Adipose tissue (tissue), 3 donors: ENCODE data around the gene GHRHR. TPM values are rescaled to one million over a fixed set of nuclear protein-coding genes. Genes with fewer than 3 reads are reported as not detected.

Experiments used
- H3K27ac ChIP-seq: one replicate; pipeline ENCODE4 v1.5.1; 2013; ENCODE audit warnings: low read depth, low read length
- WGBS, 3 donors: extraction: QIAGEN DNeasy Blood & Tissue Kit; methylation state at CpG; one replicate each; pipeline ENCODE4 v1.1.7; 2013; 5-methylcytosine and 5-hydroxymethylcytosine counted together
- polyA plus RNA-seq, 3 donors: library from polyadenylated mRNA; stranded (reverse); fragments of 200-250 nt; gene quantifications; one replicate each; pipeline ENCODE4 v1.2.3, GENCODE V29; 2013
- donor health status: healthy with polysubstance abuse.
- donor health status: Bipolar disorder and iron deficiency.
- donor health status: healthy.

GHRHR gene
- polyA plus RNA-seq, 3 donors, result 0.12 TPM; not detected in 2

DNA sequence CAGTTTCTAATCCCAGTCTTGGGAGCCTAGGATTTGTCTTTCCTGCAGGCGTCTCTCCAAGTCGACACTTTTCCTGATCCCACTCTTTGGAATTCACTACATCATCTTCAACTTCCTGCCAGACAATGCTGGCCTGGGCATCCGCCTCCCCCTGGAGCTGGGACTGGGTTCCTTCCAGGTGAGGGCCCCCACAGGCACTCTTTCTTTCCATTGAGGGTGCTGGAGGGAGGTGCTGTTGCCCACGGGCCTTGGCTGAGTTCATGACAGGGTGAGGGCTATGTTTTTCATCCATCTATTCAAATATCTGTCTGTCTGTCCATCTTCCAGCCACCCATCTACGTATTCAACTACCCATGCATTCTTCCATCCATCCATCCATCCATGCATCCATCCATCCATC, 12.6 kb downstream of the GHRHR start:
- WGBS, 3 donors, result 68 to 81% (median 78%) methylated on average over 5 of the region's 5 CpGs
- no peak overlapping the region for H3K27ac ChIP-seq

DNA sequence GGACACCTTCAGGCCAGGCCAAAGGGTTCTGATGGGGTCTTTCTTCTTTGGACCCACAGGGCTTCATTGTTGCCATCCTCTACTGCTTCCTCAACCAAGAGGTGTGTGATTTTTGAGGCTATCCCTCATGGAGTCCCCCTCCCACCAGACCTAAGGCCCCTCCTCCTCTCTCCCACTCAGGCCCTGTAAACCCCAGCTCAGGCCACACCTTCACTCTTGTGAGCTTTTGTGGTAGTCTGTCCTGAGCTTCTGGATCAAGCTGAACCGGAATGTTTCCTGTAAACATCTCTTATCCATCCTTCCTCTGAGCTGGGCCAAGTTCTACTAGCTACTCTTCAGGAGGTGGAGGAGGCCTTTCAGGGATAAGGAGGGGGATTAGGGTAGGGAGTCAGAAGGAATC, 13.5 kb downstream of the GHRHR start:
- H3K27ac ChIP-seq, result no peak overlapping the region
- 41 to 81% (median 66%) methylated on average over 1 of the region's 1 CpG for WGBS, 3 donors

DNA sequence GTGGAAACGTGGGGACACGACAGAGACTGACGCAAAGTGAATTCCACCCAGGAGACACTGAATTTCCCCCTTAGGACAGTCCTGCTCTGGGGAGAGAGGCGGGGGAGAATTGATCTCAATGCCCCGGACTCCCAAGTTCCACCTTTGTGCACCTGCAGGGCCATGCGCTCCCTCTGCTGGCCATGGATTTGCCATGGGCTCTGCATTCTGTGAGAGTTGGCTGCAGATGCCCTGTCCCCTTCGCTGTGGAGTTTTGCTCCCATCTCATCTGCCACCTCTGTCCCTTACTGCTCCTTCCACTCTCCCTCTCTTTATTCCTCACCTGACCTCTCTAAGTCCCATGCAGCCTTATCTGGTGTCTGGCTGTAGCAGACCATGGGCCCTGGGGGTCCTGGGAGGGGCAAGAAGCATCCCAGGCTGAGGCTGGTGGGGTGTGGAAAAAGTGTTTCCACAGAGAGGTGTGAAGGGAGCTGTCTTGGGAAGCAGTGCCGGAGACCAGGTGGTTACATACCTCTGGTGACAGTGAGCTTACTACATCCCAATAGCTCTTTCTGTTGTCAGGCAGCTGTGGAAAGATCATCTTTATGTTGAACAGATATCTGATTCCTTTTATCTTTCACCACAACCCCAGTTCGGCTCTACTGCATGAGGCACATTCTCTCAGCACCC, 14.3 kb downstream of the GHRHR start:
- 30 to 63% (median 54%) methylated on average over 9 of the region's 9 CpGs for WGBS, 3 donors
- no peak overlapping the region for H3K27ac ChIP-seq

DNA sequence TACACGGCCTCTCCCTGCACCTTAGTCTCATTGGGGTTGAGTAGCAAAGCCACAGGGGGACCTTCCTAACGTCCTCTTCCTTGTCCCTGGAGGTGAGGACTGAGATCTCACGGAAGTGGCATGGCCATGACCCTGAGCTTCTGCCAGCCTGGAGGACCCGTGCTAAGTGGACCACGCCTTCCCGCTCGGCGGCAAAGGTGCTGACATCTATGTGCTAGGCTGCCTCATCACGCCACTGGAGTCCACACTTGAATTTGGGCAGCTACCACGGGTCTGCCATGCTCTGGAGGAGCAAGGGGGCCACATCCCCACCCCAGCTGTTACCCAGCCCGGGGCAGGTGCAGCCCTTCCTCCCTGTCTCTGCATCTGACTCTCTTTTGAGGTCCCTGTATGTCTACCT, 15.3 kb downstream of the GHRHR start:
- 62 to 79% (median 78%) methylated on average over 11 of the region's 11 CpGs for WGBS, 3 donors
- H3K27ac ChIP-seq, result no peak overlapping the region

DNA sequence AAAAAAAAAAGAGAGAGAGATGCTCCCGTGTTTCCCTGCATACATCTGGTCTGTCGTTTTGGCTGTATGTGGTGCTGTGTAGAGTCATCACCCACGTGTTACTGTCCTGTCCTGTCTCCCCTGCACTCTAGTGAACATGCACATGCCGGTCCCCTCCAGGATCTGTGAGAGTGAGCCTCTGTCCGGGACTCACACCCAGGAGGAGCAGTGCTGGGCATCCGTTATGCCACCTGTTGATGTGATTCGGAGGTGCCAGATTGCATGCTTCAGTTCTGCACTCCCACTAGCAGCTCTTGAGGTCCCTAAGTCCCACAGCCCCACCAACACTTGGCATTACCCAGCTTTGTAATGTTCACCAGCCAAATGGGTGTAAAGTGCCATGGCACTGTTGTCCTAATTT, 16.4 kb downstream of the GHRHR start:
- H3K27ac ChIP-seq, result no peak overlapping the region
- 59 to 76% (median 73%) methylated on average over 7 of the region's 7 CpGs for WGBS, 3 donors

DNA sequence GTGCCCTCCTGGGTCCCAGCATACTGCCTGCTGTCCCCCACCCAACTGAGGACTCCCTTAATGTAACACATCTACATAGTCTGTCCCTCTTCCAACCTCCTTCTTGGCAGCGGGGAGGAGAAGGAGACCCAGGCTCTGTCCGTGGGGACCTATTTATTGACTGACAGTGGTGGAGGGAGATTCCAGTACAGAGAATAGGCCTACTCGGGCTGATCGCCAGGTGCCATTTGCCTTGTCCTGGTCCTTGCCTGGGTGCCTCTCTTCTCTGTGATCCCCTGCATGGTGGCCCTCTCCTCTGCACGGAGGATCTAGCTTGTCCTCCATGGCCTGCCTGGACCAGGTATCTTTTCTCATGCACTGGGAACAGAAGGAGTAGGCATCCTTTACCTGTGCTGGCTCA, 17.0 kb downstream of the GHRHR start:
- no peak overlapping the region for H3K27ac ChIP-seq
- 74 to 88% (median 77%) methylated on average over 5 of the region's 5 CpGs for WGBS, 3 donors

DNA sequence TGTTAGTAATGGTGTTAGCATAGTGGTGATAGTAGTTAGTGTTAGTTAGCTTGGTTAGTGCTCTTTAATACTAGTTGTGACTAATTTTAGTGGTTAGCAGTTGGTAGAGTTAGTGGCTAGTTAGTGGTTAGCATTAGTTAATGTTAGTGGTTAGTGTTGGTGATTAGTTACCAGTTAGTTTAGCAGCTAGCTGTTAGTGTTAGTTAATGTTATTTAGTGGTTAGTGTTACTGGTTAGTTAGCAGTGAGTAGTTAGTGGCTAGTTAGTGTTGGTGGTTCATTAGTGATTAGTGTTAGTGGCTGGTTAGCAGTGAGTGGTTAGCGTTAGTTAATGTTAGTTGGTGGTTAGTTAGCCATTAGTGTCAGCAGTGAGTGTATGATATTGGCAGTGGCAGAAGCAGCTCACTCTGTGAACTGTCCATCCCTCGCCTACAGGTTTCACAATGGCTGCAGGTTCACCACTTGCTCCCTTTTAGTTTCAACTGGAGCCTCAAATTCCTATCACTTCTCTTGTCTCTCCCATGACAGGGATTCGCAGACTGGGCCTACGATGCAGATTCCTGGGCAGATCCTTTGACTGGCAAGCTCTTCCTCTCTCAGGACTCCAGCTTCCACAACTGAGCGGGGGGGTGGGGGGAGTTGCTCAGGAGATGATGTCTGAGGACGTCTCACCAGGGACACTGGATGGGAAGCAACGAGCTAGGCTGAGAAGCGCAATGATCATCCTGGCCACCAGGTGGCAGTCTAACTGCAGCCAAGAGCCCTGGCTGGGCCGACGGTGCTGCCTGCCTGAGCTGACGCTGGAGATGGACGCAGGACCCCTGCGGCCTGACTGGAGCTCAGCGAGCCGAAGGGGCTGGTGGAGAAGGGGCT, 19.5 kb downstream of the GHRHR start:
- H3K27ac ChIP-seq, result no peak overlapping the region
- WGBS, 3 donors, result 7 to 9% (median 7%) methylated on average over 15 of the region's 15 CpGs

DNA sequence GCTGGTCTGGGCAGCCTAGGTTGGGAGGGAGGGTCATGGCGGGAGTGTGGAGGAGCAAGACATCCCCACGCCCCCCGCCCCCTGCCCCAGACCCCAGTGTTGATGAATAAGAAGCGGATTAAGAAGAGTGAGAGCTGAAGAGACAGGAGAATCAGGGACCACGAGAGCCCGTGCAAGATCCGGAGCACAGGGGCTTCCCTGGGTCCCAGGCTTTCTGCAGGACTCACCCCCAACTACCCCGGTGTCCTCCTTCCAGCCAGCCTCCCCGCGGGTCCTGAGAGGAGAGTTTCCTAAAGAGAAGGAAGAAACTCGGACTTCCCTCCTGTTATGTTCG, 20.1 kb downstream of the GHRHR start:
- H3K27ac ChIP-seq, result no peak overlapping the region

DNA sequence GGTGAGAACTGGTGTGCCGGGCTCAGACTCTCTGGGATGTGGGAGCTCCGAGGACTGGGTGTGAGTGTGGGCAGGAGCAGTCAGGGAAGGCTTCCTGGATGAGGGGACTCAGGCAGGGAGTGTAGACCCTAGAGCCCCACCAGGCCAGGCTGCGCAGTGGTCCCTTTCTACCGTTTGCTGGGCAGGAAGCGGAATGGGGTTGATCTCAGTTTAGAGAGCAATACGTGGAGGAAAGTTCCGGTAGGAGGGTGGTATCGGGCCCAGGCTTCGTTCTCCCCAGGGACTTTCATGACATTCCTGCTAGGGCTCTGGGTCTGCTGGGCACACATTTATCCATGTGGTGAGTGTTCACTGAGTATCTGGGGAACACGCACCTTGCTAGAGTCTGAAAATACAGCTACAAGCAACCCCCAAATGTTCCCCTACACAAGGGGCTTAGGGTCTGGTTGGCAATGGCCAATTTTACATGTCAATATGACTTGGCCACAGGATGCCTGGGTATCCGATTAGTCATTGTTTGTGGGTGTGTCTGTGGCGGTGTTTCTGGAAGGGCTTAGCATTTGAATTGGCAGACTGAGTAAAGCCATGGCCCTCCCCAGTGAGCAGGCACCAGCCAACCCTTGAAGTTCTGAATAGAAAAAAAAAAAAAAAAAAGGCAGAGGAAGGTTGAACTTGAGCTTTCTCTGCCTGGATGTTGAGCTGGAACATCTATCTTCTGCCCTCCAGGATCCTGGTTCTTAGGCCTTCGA, 20.8 kb downstream of the GHRHR start:
- WGBS, 3 donors, result 67 to 71% (median 68%) methylated on average over 13 of the region's 13 CpGs
- H3K27ac ChIP-seq, result no peak overlapping the region

More for the DNA sequence above, 20.1 kb downstream of the GHRHR start:
- 19 to 30% (median 25%) methylated on average over 11 to 12 of the region's 12 CpGs for WGBS, 3 donors

DNA sequence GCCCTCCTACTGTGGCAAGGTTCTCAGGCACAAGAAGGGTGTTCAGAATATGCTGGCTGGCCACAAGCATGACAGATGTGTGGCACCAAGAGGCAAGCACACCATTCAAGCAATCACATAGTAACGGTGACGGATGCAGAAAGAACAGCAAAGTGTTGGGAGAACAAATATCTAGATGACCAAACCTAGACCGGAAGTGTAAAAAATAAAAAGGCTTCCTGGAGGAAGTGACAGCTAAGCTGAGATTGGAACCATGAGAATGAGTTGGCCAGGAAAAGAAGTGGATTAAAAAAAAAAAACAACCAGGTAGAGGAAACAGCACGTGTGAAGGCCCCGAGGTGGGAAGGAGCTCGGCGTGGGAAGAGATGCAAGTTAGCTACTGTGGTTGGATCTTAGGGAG, 22.0 kb downstream of the GHRHR start:
- WGBS, 3 donors, result 65 to 77% (median 69%) methylated on average over 7 of the region's 7 CpGs
- H3K27ac ChIP-seq, result no peak overlapping the region

DNA sequence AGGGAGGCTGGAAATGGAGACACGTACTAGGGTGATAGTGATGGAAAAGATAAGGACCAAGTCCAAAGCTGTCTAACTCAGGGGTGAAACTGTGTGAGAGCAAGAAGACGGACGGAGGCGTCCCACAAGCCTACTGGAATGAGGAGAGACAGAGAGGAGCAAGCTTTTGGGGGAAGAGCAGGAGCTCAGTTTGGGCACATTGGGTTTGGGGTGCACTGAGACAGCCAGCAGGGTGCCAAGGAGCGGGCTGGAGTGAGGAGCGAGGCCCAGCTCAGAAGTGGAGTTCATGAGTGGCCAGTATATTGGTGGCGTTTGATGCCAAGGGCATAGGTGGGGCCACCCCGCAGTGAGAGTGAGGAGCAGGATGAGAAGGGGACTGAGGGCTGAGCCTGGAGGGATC, 22.6 kb downstream of the GHRHR start:
- WGBS, 3 donors, result 85 to 93% (median 92%) methylated on average over 8 of the region's 8 CpGs
- no peak overlapping the region for H3K27ac ChIP-seq

DNA sequence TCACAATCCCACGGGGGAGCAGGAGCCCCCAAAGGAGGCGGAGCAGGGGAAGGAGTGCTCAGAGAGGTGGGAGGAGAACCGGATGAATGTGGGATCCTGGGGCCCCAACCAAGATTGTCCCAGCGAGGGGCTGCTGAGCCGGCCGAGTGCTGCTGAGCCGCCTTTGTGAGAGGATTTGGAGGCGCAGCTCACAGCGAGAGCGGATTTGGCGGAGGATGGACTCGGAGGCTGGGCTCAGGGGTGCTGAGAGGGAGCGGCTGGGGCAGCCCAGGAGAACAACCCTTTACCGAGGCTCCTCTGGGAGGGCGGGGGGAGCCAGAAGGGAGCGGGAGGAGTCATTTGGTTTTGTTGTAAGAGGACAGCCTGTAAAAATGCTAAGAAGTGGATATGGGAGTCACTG, 23.0 kb downstream of the GHRHR start:
- H3K27ac ChIP-seq, result no peak overlapping the region
- 48 to 58% (median 49%) methylated on average over 16 of the region's 16 CpGs for WGBS, 3 donors

DNA sequence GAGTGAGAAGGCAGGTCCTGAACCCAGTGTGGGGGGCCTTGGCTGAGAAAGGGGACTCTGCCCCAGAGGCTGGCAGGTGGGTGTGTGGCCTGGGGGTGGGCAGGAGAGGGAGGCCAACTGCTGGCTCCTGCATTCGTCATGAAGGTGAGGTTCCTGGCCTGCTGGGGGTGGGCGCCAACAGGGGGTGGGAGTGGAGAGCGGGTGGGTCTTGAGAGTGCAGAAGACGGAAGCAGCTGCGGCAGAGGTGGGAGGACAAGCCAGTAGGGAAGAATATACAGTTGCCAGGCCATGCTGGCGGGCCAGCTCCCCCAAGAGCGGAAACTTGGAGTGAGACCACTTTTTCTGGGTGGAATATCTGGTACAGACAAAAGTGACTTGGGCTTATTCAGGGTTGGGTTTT, 23.4 kb downstream of the GHRHR start:
- H3K27ac ChIP-seq, result no peak overlapping the region
- 73 to 86% (median 76%) methylated on average over 7 of the region's 7 CpGs for WGBS, 3 donors

DNA sequence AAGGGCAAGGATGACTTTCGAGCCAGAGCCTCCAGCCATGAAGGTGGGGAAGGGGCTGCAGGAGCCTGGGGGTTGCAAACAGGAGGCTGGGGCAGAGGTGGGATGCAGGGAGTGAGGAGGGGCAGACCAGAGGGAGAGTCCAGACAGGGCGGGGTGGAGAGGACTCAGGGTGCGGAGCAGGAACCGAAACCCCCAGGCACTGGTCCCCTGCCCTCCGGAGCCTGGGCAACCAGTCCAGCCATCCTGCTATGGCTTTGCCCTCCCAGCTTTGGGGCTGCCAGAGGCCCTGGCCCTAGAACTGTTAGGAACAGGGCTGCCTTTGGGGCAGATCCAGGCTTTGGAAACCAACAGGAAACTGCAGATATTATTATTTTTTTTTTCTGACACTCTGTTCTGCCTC, 24.2 kb downstream of the GHRHR start:
- 82 to 92% (median 88%) methylated on average over 2 to 5 of the region's 5 CpGs for WGBS, 3 donors
- H3K27ac ChIP-seq, result no peak overlapping the region

DNA sequence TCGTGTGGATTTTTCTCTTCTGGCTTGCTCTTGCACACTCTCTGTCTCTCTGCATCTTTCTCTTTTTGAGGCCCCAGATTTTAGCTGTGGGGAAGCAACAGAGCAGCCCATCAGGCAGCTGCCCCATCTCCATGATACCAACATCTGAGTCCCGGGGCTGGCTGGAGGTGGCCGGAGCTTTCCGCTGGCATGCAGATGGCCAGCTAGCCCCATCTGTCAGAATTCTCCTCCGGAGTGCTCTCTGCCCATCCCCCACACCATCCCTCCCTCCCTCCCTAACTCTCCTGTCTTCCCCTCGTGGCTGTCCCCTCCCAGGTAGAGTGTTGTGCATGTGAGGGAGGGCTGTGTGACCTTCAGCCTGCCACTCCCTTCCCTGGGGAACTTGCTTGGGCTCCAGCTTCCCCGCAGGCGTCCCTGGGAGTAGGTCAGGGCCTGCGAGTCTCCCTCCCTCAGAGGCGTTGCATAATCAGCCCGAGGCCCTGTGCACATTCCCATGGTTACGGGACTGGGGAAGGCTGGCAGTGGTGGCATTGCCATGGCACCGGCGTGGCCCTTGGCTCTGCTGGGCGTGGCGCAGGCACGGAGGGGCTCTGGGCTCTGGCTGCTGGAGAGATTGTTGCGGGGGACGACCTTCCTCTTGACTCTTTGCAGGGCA, 24.7 kb downstream of the GHRHR start:
- 32 to 48% (median 47%) methylated on average over 19 of the region's 19 CpGs for WGBS, 3 donors
- no peak overlapping the region for H3K27ac ChIP-seq

DNA sequence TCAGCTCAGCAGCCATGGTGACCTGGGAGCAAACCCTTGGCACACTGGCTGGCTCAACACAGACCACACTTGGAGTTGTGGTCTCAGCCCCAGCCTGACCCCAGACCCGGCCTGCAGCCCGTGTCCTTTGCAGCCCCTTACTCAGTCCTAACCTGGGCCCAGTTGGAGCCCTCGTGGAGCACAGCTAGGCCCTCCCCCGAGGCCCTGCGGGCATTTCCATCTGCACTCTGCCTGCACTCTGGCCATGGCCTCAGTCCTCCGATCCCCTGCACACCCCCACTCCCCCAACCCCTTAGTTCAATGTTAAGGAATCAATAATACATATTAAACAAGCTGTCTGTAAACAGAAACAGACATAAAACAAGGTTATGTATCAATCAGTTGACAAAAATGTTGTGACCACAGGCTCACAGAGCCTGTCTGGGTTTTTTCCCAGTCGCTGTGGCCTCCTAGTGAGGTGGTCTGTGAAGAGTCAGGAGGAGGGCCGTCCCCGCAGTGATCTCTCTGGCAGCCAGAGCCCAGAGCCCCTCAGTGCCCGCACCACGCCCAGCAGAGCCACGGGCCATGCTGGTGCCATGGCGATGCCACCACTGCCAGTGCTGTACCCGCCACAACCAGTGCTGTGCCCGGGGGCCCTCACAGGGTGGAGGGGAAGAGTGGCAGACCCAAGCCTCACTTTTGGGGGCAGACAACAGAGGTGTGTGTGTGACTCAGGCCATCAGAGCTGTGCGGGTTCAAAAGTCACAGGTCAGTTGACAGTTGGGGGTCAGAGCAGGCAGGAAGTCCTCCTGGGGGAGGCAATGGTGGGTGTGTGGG, 25.5 kb downstream of the GHRHR start:
- WGBS, 3 donors, result 81 to 88% (median 87%) methylated on average over 16 of the region's 16 CpGs
- no peak overlapping the region for H3K27ac ChIP-seq

DNA sequence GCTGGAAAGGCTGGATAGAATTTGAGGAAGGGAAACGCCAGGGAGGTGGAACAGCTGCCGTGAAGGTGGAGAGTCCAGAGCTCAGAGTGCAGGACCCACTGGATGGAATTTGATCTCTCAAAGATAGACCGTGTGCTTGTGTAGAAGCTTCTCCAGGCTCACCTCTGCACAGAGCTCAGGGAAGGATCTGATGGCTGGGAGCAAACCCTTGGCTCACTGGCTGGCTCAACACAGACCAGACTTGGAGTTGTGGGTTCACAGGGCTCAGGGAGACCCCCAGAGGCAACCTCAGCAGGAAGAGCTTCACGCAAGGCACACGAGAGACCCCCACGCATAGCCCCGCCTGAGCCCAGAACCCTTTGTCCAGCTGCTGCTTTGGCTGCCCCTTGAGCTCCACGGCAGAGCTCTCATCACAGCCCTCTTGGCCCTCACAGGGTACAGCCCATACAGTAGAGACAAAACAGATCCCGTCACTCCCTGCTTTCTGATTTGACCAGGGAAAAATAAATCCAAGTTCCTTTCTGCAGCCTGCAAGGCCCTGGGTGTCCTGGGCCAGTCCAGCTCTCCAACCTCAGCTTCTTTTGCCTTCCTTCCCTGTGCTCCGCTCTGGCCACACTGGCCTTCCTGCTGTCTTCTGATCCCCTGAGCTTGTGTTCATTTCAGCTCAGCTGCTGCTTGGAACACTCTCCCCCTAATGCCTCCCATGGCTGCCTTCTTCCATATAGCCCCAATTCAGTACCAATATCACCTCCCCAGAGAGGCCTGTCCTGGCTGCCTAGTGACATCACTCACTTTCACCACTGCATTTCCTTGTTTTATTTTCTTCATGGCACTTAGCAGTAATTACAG, 26.3 kb downstream of the GHRHR start:
- no peak overlapping the region for H3K27ac ChIP-seq
- WGBS, 3 donors, result 73 to 88% (median 85%) methylated on average over 10 of the region's 10 CpGs
